ENCODE results near the gene GASK1A.

DNA sequence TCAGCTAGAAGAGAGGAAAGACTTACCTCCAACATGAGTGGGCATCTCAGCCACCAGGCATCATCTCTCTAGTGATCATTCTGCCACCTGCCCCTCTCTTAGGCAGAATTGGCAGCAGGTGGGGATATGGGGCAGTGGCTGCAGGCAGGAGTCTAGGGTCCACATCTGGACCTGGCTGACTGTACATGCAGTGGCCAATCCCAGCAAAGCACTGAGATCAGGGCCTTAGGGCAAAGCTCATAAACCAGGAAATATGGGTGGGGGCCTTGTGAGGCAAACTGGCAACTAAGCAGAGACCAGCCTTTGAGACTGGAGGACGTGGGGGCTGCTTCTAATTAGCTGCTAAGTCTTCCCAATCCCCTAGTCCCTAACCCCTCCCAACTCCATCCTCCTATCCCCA is 113.9 kb downstream of the GASK1A start:
- no peak for TF ChIP-seq CTCF (IDR thresholded peaks at IDR 0.05)
- no peak for TF ChIP-seq POLR2A (IDR thresholded peaks at IDR 0.05)

Measured in heart left ventricle (tissue), 13 donors.